ENCODE measurements around the gene WDR90. TPM values are rescaled to one million over a fixed set of nuclear protein-coding genes. Genes with fewer than 3 reads are reported as not detected.

Gene WDR90
- total and polyA plus RNA-seq, 2 of the 13 experiments (the other 11 are each of a cell fraction or from before 2014, with no cell fraction given) = 14.9 to 28.9 TPM

DNA sequence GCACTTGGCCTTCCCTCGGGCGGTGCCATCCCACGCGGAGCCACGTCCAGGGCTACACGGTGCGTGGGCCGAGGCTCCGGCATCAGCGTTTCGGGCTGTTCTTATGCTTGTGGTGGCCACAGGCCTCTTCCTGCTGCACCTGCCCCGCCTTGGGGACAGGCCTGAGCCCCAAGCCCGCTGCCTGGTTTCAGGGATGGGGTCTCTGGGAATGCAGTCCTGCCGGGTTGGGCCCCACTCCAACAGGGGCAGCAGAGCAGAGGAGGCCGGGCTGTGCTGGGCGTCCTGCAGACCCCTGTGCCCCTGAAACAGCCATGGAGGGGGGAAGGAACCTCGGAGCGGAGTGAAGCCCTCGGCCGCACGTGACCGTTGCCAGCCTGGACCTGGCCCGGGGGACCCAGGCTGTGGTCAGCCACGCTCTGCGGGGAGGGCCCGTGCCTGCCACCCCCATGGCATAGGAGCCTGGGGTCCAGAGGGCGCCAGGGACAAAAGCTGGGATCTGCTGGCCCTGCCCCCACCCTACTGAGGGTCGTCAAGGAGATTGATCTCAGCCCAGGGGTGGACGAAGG lies 18.8 kb upstream of the WDR90 start (continued):
- TF ChIP-seq AKAP8 (CRISPR knock-in tag; IDR thresholded peaks at IDR 0.05) = peak; percentile 49; the same call in 1 of the 2 replicates
- TF ChIP-seq NFYB (CRISPR knock-in tag; IDR thresholded peaks at IDR 0.05) = no peak
- TF ChIP-seq U2AF1 (optimal IDR thresholded peaks at IDR 0.05; ENCODE audit: low read depth, low read length) = no peak
- TF ChIP-seq JARID2 (CRISPR knock-in tag; IDR thresholded peaks at IDR 0.05; ENCODE audit: insufficient replicate concordance) = no peak
- TF ChIP-seq NRL (CRISPR knock-in tag; IDR thresholded peaks at IDR 0.05; ENCODE audit: borderline replicate concordance) = no peak; the same call in 1 of the 2 replicates
- TF ChIP-seq, protein P1, sequence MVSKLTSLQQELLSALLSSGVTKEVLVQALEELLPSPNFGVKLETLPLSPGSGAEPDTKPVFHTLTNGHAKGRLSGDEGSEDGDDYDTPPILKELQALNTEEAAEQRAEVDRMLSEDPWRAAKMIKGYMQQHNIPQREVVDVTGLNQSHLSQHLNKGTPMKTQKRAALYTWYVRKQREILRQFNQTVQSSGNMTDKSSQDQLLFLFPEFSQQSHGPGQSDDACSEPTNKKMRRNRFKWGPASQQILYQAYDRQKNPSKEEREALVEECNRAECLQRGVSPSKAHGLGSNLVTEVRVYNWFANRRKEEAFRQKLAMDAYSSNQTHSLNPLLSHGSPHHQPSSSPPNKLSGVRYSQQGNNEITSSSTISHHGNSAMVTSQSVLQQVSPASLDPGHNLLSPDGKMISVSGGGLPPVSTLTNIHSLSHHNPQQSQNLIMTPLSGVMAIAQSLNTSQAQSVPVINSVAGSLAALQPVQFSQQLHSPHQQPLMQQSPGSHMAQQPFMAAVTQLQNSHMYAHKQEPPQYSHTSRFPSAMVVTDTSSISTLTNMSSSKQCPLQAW (CRISPR knock-in tag; IDR thresholded peaks at IDR 0.05) = no peak; the same call in 1 of the 2 replicates
- no peak for TF ChIP-seq ZNF430 (CRISPR knock-in tag; IDR thresholded peaks at IDR 0.05)
- TF ChIP-seq, protein P2, sequence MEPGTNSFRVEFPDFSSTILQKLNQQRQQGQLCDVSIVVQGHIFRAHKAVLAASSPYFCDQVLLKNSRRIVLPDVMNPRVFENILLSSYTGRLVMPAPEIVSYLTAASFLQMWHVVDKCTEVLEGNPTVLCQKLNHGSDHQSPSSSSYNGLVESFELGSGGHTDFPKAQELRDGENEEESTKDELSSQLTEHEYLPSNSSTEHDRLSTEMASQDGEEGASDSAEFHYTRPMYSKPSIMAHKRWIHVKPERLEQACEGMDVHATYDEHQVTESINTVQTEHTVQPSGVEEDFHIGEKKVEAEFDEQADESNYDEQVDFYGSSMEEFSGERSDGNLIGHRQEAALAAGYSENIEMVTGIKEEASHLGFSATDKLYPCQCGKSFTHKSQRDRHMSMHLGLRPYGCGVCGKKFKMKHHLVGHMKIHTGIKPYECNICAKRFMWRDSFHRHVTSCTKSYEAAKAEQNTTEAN (CRISPR knock-in tag; conservative IDR thresholded peaks at IDR 0.05) = peak; percentile 80
- peak; percentile 73 for TF ChIP-seq ZFY (CRISPR knock-in tag; IDR thresholded peaks at IDR 0.05)
- TF ChIP-seq PRPF4 (IDR thresholded peaks at IDR 0.05; ENCODE audit: low read depth, low read length, poor library complexity, severe bottlenecking) = no peak
- TF ChIP-seq, protein P3, sequence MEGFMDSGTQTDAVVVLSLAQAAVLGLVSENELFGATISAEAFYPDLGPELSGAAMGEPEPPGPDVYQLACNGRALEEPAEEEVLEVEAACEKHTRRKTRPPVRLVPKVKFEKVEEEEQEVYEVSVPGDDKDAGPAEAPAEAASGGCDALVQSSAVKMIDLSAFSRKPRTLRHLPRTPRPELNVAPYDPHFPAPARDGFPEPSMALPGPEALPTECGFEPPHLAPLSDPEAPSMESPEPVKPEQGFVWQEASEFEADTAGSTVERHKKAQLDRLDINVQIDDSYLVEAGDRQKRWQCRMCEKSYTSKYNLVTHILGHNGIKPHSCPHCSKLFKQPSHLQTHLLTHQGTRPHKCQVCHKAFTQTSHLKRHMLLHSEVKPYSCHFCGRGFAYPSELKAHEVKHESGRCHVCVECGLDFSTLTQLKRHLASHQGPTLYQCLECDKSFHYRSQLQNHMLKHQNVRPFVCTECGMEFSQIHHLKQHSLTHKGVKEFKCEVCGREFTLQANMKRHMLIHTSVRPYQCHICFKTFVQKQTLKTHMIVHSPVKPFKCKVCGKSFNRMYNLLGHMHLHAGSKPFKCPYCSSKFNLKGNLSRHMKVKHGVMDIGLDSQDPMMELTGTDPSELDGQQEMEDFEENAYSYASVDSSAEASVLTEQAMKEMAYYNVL (CRISPR knock-in tag; IDR thresholded peaks at IDR 0.05; ENCODE audit: borderline replicate concordance) = no peak
- no peak for TF ChIP-seq E2F1 (CRISPR knock-in tag; IDR thresholded peaks at IDR 0.05)
- TF ChIP-seq MAFG (CRISPR knock-in tag; IDR thresholded peaks at IDR 0.05) = no peak
- no peak for TF ChIP-seq RORA (CRISPR knock-in tag; IDR thresholded peaks at IDR 0.05)
- TF ChIP-seq CREB1 (IDR thresholded peaks at IDR 0.05) = no peak
- TF ChIP-seq CREB1 (CRISPR knock-in tag; IDR thresholded peaks at IDR 0.05) = no peak
- no peak for TF ChIP-seq ZNF30 (CRISPR knock-in tag; IDR thresholded peaks at IDR 0.05)
- TF ChIP-seq, protein P4, sequence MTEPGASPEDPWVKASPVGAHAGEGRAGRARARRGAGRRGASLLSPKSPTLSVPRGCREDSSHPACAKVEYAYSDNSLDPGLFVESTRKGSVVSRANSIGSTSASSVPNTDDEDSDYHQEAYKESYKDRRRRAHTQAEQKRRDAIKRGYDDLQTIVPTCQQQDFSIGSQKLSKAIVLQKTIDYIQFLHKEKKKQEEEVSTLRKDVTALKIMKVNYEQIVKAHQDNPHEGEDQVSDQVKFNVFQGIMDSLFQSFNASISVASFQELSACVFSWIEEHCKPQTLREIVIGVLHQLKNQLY (CRISPR knock-in tag; IDR thresholded peaks at IDR 0.05) = 0 out of 2 replicates have a peak, but pooled peaks have one; percentile 18
- TF ChIP-seq MTA1 (CRISPR knock-in tag; IDR thresholded peaks at IDR 0.05; ENCODE audit: borderline replicate concordance) = peak; percentile 88
- no peak for TF ChIP-seq ZMYM2 (CRISPR knock-in tag; IDR thresholded peaks at IDR 0.05)
- no peak for TF ChIP-seq JUN (CRISPR knock-in tag; IDR thresholded peaks at IDR 0.05)
- TF ChIP-seq RAD51 (IDR thresholded peaks at IDR 0.05; ENCODE audit: borderline replicate concordance) = no peak
- no peak for TF ChIP-seq ZSCAN25 (CRISPR knock-in tag; IDR thresholded peaks at IDR 0.05)
